GM03348 (cell line): Measurements from ENCODE around the gene EN1.

ENCODE experiments used
- DNase-seq: peaks from one replicate; pipeline ENCODE4 v3.0.0; 2012; ENCODE audit warnings: low spot score

EN1 gene

GRCh38 chr2:118855451-118856279 is 8.2 kb upstream of the EN1 start:
- peak; percentile 92 for DNase-seq

DNA sequence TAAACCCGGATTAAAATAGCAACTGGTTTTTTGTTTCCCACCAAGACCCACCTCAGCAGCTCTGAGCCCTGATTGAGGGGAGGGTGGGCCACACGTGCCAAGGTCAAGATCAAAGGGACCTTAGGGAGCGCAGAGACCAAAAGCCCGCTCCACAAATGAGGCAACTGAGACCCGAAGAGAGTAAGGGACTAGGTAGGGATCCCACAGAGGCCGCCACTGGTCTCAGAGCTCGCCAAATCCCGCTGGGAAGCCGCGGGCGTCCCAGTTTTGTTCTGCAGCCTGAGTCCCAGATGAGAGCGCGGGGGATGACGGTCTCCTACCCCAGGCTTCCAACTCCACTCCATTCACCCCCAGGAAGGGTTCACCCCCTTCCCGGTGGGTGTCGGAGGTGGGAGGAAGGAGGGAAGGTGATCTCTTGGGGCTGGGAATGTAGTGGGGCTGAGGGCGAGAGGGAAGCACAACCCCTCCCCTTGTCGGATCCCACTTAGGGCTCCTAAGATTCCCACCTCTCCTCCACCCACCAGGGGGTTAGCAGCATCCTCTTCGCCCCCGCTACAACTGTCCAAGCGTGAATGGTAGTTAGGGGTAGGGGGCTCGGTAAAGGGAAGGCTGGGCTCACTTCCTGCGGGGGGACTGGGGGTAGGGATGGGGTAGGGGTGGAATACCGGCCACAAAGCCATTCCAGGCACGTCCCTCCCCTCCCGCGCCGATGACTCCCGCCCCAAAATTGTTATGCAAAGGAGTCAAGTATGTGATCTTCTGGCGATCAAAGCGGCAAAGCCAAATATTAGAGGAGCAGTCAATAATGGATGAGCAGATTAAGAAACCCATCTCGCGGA is 7.3 kb upstream of the EN1 start:
- no peak for DNase-seq

DNA sequence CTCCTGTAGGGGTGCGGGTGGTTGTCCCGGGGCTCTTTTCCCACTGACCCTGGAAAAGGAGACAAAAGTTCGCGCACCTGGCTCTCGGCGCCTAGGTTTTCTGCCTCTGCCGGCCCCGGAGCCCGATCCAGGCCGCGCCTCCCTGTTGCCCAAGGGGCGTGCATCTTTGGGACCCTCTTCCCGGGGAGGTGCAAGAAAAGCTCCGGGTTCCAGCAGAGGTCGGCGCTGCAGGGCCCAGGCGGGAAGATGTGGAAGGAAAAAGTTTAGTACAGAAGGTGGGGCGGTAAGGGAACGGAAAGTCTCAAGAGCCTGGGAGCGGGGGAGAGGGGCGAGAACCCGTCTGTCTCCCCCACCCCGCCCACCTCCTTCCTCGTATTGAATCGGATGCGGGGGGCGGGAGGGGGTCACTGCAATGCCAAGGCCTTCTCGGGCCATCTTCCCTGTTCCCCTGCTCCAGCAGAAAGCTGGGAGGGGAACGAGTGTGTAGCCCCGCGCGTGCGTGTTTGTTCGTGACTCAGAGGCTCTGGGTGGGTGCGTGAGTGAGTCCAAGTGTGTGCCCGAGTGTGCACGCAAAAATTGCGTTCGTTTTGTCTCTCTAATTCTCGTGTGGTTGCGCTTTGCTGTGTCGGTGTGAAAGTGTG is 6.3 kb upstream of the EN1 start:
- no peak for DNase-seq

DNA sequence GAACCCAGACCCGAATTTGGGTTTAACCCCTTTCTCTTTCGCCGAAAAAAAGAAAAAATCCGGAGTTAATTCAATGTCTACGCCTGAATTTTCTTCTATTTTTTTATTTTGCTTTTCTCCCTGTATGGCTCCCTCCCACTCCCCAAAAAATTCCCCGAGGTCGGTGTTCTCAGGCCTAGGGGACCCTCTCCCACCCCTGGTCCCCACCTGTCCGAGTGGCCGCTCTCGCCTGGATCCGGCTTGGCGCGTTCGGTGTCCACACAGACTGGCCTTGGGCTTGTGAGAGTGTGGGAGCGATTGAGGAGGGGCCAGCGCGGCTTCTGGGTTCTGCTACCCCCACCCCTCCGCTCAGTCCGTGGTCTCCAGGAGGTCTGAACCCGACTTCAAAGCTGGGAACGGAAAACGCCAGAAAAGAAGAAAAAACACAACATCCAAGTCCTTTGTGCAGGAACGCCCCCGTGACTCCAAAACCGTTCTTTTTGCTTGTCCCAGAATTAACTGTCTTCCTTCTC is 5.7 kb upstream of the EN1 start:
- DNase-seq, result no peak

DNA sequence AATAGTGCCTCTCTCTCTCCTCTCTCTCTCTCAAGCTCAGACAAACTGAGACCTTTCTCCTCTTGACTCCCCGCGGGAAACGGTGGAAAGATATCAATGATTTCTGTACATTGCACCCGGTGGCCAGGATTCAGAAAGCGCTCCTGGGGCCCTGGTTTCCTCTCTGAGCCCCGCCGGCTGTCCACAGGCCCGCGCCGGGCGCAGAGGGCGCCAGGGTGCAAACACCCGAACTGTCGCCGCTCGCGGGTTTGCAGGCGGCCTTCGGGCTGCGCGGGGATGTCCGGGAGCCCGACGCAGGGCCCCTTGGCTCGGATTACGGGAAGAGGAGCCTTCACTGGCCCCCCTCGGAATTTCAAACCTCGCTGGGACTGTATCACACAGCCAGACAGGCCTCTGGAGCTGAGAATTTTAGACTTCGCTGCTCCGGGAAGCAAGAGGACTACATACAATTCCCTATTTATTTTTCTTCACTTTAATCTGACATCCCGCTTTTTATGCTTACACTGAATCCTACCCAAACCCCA is 5.2 kb upstream of the EN1 start:
- no peak for DNase-seq

DNA sequence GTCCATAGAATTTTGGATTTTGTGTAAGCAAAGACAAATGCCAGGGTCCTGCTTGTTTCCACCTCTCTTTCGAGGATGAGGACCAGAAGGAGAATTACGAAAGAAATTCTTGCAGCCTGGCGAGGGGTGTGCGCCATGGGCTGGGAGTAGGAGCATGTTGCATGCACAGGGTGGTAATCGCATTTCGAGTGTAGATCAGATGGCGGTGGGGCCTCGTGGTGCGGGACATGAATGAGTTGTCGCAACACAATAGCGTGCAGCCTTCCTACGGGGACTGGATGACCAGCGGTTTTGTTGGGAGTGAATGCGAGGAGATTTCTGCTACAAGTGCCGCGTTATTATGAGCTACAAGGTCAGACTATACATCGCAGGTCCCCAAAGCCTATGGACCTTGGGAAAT is 4.2 kb upstream of the EN1 start:
- DNase-seq, result no peak

GRCh38 chr2:118850901-118851415 is 3.5 kb upstream of the EN1 start:
- DNase-seq, result no peak

- DNase-seq, result no peak
These were observed 2.9 kb upstream of the EN1 start for GRCh38 chr2:118850168-118850900.

DNA sequence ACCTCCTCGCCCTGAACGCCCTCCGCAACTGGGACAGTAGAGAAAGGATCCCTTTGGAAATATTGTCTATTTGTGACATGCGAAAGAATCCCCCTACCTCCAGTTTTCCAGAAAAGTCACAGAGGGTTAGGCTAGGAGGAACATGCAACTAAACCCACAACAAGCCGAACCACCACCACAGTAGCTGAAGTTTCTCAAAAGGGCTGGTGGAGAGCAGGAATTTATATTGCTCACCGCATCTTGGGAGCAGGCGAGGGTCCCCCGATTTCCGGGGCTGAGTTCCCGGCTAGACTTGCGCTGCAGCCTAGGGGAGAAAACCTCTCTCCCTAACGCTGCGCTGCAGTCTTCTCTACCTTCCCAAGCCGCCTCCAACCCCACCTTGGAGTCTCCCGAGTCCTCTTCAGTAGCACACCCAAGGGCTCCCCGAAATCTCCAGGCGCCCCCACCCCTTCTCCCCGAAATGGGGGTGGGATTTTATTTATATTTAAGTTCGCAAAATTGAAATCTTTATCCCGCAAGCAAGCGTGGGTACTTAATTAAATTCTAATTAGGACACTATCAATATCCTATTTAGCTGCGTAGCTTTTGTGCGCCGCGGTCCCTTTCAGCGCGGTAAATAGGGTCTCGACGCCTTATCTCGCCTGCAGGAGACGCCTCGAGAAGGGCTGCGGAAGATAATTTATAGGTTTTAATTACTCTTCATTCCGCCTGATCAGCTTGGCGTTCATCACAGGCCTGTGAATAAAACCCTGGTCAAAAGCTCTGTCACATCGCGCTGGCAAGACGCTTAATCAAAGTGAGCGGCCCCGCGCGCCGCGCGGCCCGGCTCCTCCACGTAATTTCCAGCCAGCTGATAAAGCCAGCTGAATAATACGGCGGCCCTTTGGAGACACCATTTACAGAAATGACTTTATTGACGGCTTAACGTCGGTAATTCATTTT is 2.0 kb upstream of the EN1 start:
- DNase-seq, result no peak

DNA sequence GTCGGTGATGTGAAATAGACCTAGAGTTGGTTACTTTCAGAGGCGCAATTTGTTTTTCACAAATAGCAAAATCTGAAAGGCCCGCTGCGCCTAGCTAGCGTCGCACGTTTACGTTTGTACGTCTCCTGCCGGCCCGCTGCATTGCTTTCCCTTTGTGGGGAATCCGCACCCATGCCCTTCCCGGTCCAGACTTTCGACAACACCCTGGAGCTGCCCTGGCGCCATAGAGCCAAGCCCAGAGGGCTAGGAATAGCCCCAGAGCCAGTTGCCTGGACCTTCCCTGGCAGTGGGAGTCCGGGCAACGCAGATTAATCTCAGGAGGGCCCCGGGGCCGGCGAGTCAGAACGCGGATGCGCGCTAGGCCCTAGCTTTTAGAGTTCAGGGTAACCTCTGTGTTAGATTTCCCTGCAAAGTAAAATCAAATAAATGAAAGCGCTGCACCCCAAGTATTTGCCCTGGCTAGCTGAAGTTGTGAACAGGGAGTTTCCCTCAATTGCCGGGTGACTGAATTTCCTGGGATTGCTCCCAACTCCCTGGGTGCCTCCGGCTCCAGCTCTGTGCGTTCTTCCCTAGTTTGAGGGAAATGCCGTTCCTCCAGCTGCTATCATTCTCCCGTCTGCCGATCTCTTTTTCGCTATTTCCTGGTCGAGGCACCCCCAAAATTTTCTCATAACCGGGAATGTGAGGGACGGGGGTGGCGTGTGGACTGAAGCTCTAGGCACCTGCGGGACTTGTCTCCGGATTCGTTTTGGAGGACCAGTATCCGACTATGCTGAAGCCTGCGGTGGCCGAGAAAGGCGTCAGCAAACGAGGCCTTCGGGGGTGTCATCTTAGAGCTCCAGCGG is 1.2 kb upstream of the EN1 start:
- DNase-seq, result no peak

DNA sequence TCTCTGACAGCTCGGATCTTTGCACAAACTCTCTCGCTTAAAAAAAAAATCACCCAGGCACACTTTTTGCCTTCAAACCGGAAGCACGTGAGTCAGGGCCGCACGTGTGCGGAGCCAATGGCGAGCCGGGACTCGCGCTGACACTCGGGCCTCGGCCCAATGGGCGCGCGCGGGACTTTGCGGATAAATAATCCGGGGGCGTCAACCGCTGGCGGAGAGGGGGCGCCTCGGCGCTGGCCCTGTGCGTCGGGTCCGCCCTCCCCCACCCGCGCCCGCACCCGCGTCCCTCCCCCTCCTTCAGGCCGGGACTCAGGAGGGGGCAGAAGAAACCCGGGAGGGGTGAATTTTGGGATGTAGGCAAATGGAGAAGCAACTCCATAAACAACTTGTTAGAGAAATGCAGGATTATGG is 319 bp upstream of the EN1 start:
- peak; percentile 96 for DNase-seq

- DNase-seq, result peak; percentile 68
These were observed 951 bp downstream of the EN1 start for GRCh38 chr2:118846442-118846952.

GRCh38 chr2:118845522-118846441 is 1.7 kb downstream of the EN1 start:
- peak; percentile 41 for DNase-seq

- peak; percentile 72 for DNase-seq
These were observed 2.4 kb downstream of the EN1 start for GRCh38 chr2:118845005-118845521.

DNA sequence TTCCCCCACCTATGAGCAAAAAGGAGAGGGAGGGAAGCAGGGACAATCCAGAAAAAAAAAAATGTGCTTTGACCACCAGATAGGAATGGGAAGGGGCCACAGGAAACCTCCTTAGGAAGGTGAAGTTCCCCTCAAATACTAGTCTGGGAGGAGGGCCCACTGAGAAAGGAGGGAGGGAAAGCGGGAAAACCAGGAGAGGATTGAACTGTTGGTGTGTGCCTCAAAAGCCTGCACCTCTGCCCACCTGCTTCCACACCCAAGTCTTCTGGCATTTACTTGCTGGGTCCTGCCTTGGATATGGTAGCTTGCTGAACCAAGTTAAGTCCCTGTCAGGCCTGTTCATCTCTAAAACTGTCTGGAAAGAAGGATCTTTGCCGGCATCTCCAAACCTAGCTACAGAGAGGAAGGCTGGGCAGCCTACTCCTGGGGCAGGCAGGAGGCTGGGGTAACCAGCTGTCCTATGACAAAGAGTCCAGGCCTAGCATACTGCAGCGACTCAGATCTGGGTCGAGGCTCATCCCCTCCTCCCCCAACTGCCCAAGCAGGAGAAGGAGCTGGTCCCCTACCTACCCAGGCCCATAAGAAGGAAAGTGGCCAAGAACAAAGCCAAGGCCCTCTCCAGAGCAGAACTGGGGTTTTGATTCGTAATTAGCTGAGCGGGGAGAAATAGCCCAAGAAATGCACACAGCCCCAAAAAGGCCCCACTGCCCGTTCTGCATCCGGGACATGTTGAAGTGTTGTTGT is 3.0 kb downstream of the EN1 start:
- DNase-seq, result peak; percentile 57

GRCh38 chr2:118843483-118844132 is 3.8 kb downstream of the EN1 start:
- DNase-seq, result peak; percentile 28
